ENCODE measurements around the gene USP22. TPM values are rescaled to one million over a fixed set of nuclear protein-coding genes. Genes with fewer than 3 reads are reported as not detected.

Gene USP22
- total and polyA plus RNA-seq, 2 of the 4 experiments (the other 2 are of a cell fraction), result 161 to 319 TPM

- H3K79me1 ChIP-seq (ENCODE audit: low read depth in 1 of 2, low read length in 2 of 2), result peaks cover 66 to 92% of the 10 kb centered on the region in 2 experiments
- H3K4ac ChIP-seq (ENCODE audit: low read depth, low read length), result no peak overlapping the region
- H3K4me3 ChIP-seq (ENCODE audit: insufficient read depth, low read depth, low read length), result no peak overlapping the region
- no peak overlapping the region for H4K91ac ChIP-seq (ENCODE audit: insufficient read depth, low read depth, low read length)
- H2BK5ac ChIP-seq (ENCODE audit: low read depth, low read length, poor library complexity, severe bottlenecking), result no peak overlapping the region
- H3K9ac ChIP-seq (ENCODE audit: low read depth, low read length), result no peak overlapping the region
- no peak overlapping the region for H2AK9ac ChIP-seq (replicated peaks; ENCODE audit: low read depth, low read length, poor library complexity)
- no peaks in the 10 kb centered on the region for H3K4me1 ChIP-seq (ENCODE audit: control insufficient read depth, insufficient read depth, low read length)
- H3K27me3 ChIP-seq (ENCODE audit: control insufficient read depth, insufficient read depth, low read length), result no peaks in the 10 kb centered on the region
- H2BK15ac ChIP-seq (ENCODE audit: low read depth, low read length), result no peak overlapping the region
- H3K4me2 ChIP-seq (ENCODE audit: low read depth, low read length), result no peak overlapping the region
- H4K5ac ChIP-seq (ENCODE audit: low read depth, low read length), result no peak overlapping the region
- in situ Hi-C loops (cut with MboI; ENCODE audit: low sequenced_read_pairs), result no loop called here
- dilution Hi-C loops (cut with HindIII; ENCODE audit: low sequenced_read_pairs, unreplicated experiment), result no loop called here
- intact Hi-C loops (cut with micrococcal nuclease), result no loop called here
- no peak overlapping the region for H3K14ac ChIP-seq (replicated peaks; ENCODE audit: low read depth, low read length)
- H3K36me3 ChIP-seq (ENCODE audit: control insufficient read depth, insufficient read depth, low read length), result peaks cover 91% of the 10 kb centered on the region
- ChIA-PET POLR2A (ENCODE audit: unreplicated experiment) (no interaction called here), CTCF (no interaction called here)
- WGBS, 2 experiments (ENCODE audit: extremely low coverage in 2 of 2, insufficient read length in 1 of 2), result 94% methylated on average over 3 of the region's 15 CpGs; no CpG with 5 or more reads in 1 of the 2 experiments
- H2BK20ac ChIP-seq (ENCODE audit: low read depth, low read length), result no peak overlapping the region
- H3K18ac ChIP-seq (ENCODE audit: low read depth, low read length), result no peak overlapping the region
- H4K8ac ChIP-seq (ENCODE audit: low read depth in 2 of 2, low read length in 2 of 2), result no peak overlapping the region
- H3K27ac ChIP-seq (ENCODE audit: insufficient read depth, low read length), result no peak overlapping the region
- peaks cover 99% of the 10 kb centered on the region for H4K20me1 ChIP-seq (ENCODE audit: insufficient read depth, low read length)
- no peak overlapping the region for H2AFZ ChIP-seq (replicated peaks; ENCODE audit: low read length, poor library complexity)
- no peak overlapping the region for H2BK120ac ChIP-seq (ENCODE audit: low read depth, low read length)
- TF ChIP-seq ELK1 (IDR thresholded peaks at IDR 0.05; ENCODE audit: borderline replicate concordance, low read depth, low read length) (no peak), MXI1 (IDR thresholded peaks at IDR 0.05; ENCODE audit: borderline replicate concordance, low read depth, low read length) (no peak), CHD1 (IDR thresholded peaks at IDR 0.05; ENCODE audit: low read depth, low read length) (no peak), MAFK (IDR thresholded peaks at IDR 0.05; ENCODE audit: low read depth, low read length) (no peak), CTCF (conservative IDR thresholded peaks at IDR 0.05; ENCODE audit: low read depth, low read length) (no peak), POLR2A (IDR thresholded peaks at IDR 0.05; ENCODE audit: low read depth, low read length) (no peak), USF2 (IDR thresholded peaks at IDR 0.05; ENCODE audit: low read depth, low read length) (no peak), RFX5 (IDR thresholded peaks at IDR 0.05; ENCODE audit: low read depth, low read length) (no peak), SMC3 (IDR thresholded peaks at IDR 0.05; ENCODE audit: low read depth, low read length) (no peak), RCOR1 (IDR thresholded peaks at IDR 0.05; ENCODE audit: insufficient replicate concordance, low read length) (no peak)
- ATAC-seq (ENCODE audit: low read depth), result no peak
- no peak for DNase-seq
- peaks cover 6% of the 10 kb centered on the region; the same call in 1 of the 2 replicates for H3K9me1 ChIP-seq (ENCODE audit: insufficient read depth, low read length)
- no peak overlapping the region for H3K23ac ChIP-seq (ENCODE audit: low read depth, low read length)
- no peaks in the 10 kb centered on the region for H3K9me3 ChIP-seq (ENCODE audit: control insufficient read depth, insufficient read depth, low read length)
- no peak overlapping the region for H3K56ac ChIP-seq (ENCODE audit: extremely low read depth, insufficient read depth, low read length)
- H2AK5ac ChIP-seq (ENCODE audit: low read depth, low read length), result no peak overlapping the region
- BruUV-seq (replicated peaks), result no TSS peak
Measured at GRCh38 chr17:21015564-21015963, 27.2 kb downstream of the USP22 start.
